ENCODE results near the gene PRXL2B. TPM values are rescaled to one million over a fixed set of nuclear protein-coding genes. Genes with fewer than 3 reads are reported as not detected.
"Not testable (repeated sequence)": the region's sequence is repeated elsewhere in the genome, so short reads cannot be mapped to it uniquely, and the experiment has no call there.

PRXL2B gene
- total RNA-seq, 1 experiment from 2014 or later: 27.9 TPM

DNA sequence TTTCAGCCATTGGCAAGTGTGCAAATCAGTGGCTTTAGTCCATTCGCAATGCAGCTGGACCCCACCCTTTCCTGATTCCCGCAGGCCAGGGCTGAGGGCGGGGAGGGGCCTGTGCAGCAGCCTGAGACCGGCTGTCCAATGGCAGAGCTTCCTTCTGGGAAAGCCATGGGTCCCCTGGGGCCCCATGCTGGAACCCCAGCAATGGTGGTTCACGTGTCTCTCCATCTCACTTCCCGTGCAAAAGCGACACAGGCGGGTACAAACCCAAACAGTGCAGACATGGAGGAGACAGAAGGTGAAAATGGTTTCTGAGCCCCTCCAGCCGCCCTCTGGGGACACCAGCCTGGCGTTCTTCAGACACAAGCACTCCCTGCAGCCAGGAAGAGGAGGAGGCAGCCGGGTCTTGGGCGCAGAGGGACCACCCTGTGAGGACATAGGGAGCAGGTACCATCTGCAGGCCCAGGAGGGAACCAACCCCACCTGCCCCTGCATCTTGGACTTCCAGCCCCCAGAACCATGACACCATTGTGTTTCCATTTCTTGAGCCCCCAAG is 36.2 kb upstream of the PRXL2B start:
- not testable (repeated sequence) for DNase-seq (ENCODE audit: low spot score)

- not testable (repeated sequence) for DNase-seq (ENCODE audit: low spot score)
Measured at GRCh38 chr1:2551544-2551943, 35.0 kb upstream of the PRXL2B start.

GRCh38 chr1:2552189-2552588 is 34.4 kb upstream of the PRXL2B start:
- no peak for DNase-seq (ENCODE audit: low spot score)

DNA sequence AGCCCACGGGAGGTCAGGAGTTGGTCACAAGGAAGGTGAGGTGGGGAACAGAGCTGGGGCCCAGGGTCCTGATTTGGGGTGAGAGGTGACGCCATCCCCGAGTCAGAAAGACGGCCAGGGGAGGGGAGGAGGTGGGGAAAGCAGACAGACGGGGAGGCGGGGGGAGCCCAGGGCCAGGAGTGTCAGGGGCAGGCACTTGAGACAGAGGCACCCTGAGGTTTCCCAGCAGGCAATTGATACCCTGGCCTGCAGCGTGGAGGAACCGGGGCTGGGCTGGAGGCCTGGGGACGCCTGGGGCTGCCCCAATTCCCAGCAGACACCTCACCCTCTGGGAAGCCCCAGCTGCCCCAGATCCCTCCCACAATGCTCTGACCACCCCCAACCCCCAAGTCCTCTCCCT is 33.5 kb upstream of the PRXL2B start:
- not testable (repeated sequence) for DNase-seq (ENCODE audit: low spot score)

- no peak for DNase-seq (ENCODE audit: low spot score)
Measured at GRCh38 chr1:2553871-2554620, 32.5 kb upstream of the PRXL2B start.

DNA sequence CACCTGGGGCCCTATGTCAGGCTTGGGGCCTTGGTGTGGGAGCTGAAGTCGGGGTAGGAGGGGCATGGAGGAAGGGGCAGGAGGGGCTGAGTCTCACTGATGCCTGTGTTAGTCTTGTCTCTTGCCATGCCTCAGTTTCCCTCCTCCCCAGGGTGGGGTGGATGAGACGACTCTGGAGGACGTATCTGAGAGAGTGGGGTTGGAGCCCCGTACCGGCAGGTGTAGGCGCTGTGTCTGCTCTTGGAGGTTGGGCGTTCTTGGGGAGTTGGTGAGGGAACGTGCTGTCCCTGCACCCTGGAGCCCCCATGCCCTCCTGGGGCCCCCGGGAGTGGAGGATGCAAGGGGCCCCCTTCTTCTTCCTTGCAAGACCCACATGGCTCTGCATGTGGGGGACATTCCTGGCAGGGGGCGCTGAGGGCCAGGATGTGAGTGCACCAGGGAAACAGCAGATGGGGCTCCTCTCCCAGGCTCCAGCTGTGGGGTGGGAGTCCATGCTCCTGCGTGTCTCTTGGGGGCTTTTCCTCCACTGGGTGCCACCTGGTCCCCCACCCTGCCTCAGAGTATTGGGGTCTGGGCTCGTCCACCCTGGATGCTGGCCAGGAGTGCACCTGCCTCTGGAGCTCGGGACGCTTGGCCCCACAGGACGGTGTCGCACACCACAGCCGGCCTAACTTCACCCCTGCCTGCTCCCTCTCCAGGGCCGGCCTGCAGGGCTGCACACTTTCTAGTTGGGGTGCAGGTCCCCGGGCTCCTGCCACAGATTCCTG is 31.8 kb upstream of the PRXL2B start:
- no peak for DNase-seq (ENCODE audit: low spot score)

DNA sequence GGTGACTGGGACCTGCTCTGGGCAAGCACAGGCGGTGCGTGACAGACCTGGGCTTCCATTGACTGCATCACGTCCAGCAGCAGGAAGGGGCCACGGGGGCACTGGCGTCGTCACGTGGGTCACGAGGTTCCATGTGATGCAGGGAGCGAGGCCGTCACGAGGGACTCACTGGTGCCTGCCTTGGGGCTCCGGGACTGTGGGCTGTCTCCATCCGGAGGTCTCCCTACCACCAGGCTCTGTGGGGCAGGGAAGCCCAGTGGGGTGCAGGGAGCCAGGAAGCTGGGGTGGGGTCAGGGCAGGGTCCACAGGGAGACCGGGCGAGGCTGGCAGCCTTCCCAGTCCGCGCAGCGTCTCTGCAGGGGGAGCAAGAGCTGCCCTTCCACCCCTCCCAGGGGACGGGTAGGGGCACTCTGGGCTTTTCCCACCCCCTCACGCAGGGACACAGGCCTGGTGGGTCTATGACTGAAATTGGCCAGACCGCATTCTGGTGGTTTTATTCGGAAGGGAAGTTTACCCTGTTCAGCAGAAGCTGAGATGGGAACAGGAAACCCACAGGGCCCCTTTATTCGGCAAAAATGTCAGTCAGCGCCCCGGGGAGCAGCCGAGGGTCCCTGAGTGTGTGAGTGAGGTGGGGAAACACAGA is 30.8 kb upstream of the PRXL2B start:
- DNase-seq (ENCODE audit: low spot score): no peak

- DNase-seq (ENCODE audit: low spot score): no peak
Measured at GRCh38 chr1:2556277-2556677, 30.3 kb upstream of the PRXL2B start, which contains the start of gene TNFRSF14. TSS of gene TNFRSF14 (plus strand) at chr1:2556371. CDS start at chr1:2556665, 294 bp downstream.

- no peak for DNase-seq (ENCODE audit: low spot score)
Measured at GRCh38 chr1:2556678-2557481, 29.7 kb upstream of the PRXL2B start.

DNA sequence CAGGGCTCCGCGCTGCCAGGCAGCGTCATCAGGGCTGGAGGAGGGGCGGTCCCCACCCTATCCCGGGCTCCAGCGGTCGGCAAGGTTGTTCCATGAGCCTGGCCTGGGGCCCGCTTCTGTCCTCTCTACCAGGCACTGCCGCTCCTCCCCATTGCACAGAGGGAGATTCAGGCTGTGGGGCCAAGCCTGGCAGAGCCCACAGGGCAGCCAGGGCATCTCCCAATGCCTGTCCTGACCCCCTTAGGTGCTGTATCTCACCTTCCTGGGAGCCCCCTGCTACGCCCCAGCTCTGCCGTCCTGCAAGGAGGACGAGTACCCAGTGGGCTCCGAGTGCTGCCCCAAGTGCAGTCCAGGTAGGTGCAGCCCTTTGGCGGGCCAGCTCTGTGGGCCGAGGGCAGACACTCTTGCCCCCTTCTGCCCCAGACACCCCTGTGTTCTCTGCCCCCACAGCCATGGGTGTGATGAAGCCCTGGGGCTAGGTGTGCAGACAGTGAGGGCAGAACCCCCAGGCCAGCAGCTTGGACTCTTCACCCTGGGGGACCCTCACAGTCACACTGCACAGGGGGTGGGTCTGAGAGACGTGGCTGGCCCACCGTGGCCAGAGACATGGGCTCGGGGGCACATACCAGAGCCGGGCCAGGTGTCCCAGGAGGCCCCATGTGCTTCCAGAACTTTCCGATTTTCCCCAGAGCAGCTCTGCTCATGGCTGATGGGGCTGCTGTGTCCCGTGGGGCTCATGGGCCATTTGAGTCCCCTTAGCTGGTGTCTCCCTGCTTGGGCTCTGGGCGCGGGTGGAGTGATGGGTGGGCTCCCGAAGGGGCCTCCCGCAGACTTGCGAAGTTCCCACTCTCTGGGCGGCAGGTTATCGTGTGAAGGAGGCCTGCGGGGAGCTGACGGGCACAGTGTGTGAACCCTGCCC is 28.8 kb upstream of the PRXL2B start:
- no peak for DNase-seq (ENCODE audit: low spot score)

DNA sequence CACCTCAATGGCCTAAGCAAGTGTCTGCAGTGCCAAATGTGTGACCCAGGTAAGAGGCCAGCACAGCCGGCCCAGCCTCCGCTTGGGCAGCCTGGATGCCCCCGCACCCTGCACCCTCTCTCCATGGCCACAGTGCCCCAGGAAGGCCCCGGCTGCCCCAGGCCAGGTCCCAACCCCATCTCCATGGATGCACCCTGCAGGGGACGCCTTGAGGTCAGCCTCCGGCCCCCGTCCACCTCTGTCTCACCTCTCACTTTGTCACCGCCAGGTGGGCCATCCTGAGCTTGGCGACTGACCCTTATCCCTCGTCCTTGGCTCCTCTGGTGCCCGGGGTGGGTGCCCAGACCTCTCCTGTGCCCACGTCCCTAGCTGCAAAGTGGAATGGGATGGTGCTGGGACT is 28.2 kb upstream of the PRXL2B start:
- DNase-seq (ENCODE audit: low spot score): no peak

DNA sequence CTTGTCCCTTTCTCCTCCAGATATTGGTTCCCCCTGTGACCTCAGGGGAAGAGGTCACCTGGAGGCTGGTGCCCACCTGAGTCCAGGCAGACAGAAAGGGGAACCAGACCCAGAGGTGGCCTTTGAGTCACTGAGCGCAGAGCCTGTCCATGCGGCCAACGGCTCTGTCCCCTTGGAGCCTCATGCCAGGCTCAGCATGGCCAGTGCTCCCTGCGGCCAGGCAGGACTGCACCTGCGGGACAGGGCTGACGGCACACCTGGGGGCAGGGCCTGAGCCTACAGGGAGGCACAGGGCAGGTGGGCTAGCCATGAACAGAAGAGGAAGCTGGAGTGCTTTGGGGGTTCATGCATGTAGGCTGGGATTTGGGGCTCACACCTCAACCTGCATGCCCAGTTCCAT is 27.7 kb upstream of the PRXL2B start:
- DNase-seq (ENCODE audit: low spot score): no peak

DNA sequence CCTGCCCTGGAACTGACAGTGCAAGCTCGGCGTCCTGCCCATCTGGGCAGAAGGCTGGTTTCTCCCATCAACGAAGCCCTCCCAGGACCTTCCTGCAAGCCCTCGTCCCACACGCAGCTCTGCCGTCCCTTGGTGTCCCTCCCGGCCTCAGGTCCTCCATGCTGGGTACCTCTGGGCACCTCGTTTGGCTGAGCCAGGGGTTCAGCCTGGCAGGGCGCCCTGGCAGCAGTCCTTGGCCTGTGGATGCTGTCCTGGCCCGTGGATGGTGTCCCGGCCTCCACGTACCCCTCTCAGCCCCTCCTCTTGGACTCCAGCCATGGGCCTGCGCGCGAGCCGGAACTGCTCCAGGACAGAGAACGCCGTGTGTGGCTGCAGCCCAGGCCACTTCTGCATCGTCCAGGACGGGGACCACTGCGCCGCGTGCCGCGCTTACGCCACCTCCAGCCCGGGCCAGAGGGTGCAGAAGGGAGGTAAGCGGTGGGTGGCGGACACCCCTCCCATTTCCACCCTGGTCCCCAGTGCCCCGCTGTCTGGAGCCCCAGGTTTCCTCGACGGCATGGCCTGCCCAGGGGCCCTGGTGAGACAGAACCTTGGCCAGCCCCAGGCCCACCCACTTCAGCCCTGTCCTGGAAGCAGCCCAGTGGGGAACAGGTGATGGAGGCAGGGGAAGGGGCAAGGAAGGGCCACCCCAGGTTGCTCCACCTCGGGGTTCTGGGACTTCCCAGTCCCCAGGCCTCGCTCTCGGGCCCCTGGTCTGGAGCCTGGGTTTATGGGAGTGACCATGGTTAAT is 26.9 kb upstream of the PRXL2B start:
- DNase-seq (ENCODE audit: low spot score): no peak

- no peak for DNase-seq (ENCODE audit: low spot score)
Measured at GRCh38 chr1:2560299-2561073, 26.1 kb upstream of the PRXL2B start.

GRCh38 chr1:2561446-2561845 is 25.1 kb upstream of the PRXL2B start:
- no peak for DNase-seq (ENCODE audit: low spot score)

GRCh38 chr1:2561898-2562895 is 24.4 kb upstream of the PRXL2B start:
- DNase-seq (ENCODE audit: low spot score): no peak

GRCh38 chr1:2563205-2563604 is 23.4 kb upstream of the PRXL2B start:
- no peak for DNase-seq (ENCODE audit: low spot score)
